SW480 (cell line): ENCODE measurements around the gene TAP2.
A peak's percentile ranks its signal among the peaks of the same experiment; 100 is the strongest.
"Not testable (repeated sequence)": the region's sequence is repeated elsewhere in the genome, so short reads cannot be mapped to it uniquely, and the experiment has no call there.

ENCODE experiments used
- DNase-seq: peaks from one replicate; pipeline ENCODE4 v3.0.0-alpha.2; 2016; ENCODE audit warnings: low spot score

TAP2 gene

DNA sequence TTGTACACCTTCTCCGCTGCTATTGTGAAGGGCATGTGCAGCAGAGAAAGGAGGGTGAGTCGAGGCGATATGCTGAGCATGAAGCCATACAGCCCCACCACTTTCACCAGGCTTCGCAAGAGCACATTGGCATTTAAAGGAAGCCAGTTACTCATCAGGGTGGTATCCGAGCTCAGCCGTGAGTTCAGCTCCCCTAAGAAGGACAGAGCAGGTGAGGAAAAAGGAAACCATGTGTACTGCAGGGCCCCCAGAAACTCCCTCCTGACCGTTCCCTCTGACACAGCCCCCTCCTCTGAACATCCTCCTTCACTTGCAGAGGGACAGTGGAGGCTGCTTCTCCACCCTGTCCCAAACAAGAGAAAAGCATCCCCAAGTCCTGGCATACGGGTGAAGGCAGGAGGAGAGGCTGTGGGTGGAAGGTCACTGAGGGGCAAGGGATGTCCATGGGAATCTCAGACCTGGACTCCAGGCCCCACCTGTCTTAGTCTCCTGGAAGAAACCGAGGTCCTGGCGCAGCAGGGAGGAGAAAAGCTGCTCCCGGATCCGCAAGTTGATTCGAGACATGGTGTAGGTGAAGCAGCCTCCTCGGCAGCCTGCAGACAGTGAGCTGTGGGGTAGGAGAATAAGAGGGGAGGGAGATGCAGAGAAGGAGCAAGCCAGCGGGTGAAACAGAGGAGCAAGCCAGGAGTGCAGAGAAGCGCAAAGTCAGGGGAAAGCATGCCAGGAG is 3.2 kb downstream of the TAP2 start:
- no peak for DNase-seq

DNA sequence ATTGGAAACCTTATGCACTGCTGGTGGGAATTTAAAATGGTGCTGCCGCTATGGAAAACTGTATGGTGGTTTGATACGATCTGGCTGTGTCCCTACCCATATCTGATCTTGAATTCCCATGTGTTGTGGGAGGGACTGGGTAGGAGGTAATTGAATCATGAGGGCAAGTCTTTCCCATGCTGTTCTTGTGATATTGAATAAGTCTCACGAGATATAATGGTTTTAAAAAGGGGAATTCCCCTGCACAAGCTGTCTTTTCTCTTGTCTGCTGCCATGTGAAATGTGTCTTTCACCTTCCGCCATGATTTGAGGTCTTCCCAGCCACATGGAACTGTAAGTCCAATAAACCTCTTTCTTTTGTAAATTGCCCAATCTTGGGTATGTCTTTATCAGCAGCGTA is 4.9 kb downstream of the TAP2 start:
- no peak for DNase-seq

DNA sequence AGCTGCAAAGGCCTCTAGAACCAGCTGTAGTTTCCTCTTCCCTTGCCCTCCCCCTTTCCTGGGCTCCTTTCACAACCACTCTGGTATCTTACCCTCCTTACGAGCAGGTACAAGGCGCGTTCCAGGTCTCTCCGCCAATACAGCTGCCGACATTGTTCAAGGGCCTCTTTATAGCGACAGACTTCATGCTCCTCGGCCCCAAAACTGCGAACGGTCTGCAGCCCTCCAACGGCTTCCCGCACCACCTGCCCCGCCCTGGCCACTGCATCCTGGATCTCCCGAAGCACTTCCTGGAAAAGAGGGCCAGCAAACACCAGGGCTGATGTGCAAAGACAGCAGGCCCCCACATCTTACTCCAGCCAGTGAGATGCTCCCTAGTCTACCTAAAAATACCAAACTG is 6.0 kb downstream of the TAP2 start:
- no peak for DNase-seq

- no peak for DNase-seq
Measured at GRCh38 chr6:32830936-32831335, 7.6 kb downstream of the TAP2 start.

- no peak for DNase-seq
Measured at GRCh38 chr6:32830017-32830416, 8.5 kb downstream of the TAP2 start.

- DNase-seq, result no peak
Measured at GRCh38 chr6:32829495-32829894, 9.0 kb downstream of the TAP2 start.

GRCh38 chr6:32827025-32827424 is 11.5 kb downstream of the TAP2 start:
- DNase-seq, result no peak

DNA sequence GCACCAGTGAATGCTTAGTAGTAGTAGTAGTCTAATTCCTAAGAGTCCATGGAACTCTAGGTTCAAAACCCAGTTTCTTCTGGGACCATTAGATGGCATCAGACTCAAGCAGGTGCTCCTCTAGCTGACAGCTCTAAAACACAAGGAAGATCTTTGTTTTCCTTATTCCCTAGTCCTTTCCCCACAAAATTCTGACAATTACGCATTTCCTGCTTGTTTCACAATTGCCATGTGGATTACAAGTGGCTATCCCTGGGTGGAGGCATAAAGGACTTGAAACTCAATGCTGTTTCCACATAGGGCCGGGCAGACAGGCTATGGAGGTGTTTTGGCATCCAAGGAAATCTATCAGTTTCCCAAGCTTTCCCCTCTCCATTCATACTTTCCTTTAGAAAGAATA is 12.6 kb downstream of the TAP2 start:
- peak; percentile 9 for DNase-seq

GRCh38 chr6:32819729-32820128 is 18.8 kb downstream of the TAP2 start:
- peak; percentile 14 for DNase-seq

- no peak for DNase-seq
Measured at GRCh38 chr6:32818867-32819266, 19.7 kb downstream of the TAP2 start.

DNA sequence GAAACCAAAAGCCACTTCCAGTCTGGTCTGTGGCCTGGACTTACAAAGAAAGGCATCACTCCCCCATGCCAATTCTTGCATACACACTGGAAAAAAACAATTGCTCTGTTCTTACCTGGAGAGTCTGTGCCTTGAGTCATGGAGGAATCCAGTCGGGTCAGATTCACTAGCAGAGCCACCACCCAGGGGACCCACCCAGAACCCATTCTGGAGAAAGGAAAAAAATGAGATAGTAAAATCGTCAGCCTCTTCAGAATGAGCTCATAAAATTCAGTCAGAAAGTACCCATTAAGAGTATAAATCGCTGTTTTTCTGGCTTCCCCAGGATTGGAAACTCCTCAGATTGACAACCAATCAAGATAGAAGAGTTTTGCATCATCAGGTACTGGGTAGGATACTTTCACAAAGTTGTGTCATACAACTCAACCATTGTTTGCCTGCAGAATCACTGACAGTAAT is 21.8 kb downstream of the TAP2 start, which contains the start of gene HLA-DOB:
Gene HLA-DOB (minus strand): TSS at position 257 of the 459 bp plus-strand sequence. CDS start 51 bp downstream, at position 206.
- DNase-seq, result peak; percentile 9

- DNase-seq, result no peak
Measured at GRCh38 chr6:32815996-32816395, 22.5 kb downstream of the TAP2 start.

GRCh38 chr6:32815115-32815514 is 23.4 kb downstream of the TAP2 start:
- no peak for DNase-seq

DNA sequence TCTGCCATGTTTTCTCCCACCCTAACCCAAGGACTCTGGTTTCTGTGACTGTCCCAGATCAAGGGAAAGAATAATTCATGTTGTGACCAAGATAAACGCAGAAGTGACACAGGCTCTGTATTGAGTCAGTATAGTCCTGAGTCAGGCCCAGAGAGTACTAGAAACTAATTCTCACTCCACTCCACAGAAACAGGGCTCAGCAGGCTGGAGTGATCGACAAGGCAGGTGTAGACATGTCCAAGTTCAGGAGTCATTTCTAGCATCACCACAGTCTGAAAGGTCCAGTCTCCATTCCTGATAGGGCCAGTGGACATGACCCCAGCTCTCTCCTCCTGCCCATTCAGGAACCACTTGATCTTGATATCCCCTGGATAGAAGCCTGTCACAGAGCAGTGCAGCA is 24.4 kb downstream of the TAP2 start:
- DNase-seq, result no peak

DNA sequence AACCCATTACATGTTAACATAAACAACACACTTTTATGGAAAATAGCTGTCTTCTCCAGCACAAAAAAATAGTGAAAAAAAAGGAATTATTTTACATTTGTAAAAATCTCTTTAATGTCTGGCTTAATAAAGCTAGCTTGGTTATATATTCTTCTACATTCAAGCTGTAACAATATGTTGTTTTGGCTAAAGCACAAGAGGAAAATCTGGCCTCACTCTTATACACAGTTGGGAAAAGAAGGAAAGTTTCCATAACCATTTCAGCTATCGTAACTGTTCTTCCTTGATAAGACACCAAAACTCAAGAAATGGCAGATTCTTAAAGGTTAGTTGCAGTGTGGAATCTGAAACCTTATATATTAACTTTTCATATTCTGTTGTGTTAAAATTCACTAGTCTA is 29.4 kb downstream of the TAP2 start:
- DNase-seq, result no peak

GRCh38 chr6:32807020-32807580 is 31.4 kb downstream of the TAP2 start:
- no peak for DNase-seq

DNA sequence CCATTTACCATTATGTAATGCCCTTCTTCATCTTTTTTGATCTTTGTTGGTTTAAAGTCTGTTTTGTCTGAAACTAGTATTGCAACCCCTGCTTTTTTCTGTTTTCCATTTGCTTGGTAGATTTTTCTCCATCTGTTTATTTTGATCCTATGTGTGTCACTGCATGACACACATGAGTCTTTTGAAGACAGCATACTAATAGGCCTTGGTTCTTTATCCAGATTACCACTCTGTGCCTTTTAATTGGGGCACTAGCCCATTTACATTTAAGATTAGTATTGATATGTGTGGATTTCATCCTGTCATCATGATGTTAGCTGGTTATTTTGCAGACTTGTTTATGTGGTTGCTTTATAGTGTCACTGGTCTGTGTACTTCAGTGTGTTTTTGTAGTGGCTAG is 33.1 kb downstream of the TAP2 start:
- not testable (repeated sequence) for DNase-seq

GRCh38 chr6:32803416-32803815 is 35.1 kb downstream of the TAP2 start:
- DNase-seq, result no peak

- DNase-seq, result no peak
Measured at GRCh38 chr6:32799740-32800139, 38.8 kb downstream of the TAP2 start.

DNA sequence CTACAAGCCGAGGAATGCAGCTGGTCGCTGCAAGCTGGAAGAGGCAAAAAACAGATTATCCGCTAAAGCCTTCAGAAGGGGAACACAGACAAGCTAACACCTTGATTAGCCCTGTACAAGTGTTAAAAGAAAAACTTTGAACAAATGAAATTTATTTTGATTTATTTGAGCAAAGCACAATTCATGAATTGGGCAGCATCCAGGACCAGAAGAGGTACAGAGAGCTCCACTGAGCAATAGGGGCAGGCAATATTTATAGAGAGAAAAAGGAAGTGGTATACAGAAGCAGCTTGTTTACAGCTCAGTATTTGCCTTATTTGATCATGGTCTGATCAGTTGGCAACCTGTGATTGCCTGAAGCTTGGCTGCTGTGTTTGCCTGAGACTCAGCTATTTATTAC is 39.4 kb downstream of the TAP2 start:
- no peak for DNase-seq

DNA sequence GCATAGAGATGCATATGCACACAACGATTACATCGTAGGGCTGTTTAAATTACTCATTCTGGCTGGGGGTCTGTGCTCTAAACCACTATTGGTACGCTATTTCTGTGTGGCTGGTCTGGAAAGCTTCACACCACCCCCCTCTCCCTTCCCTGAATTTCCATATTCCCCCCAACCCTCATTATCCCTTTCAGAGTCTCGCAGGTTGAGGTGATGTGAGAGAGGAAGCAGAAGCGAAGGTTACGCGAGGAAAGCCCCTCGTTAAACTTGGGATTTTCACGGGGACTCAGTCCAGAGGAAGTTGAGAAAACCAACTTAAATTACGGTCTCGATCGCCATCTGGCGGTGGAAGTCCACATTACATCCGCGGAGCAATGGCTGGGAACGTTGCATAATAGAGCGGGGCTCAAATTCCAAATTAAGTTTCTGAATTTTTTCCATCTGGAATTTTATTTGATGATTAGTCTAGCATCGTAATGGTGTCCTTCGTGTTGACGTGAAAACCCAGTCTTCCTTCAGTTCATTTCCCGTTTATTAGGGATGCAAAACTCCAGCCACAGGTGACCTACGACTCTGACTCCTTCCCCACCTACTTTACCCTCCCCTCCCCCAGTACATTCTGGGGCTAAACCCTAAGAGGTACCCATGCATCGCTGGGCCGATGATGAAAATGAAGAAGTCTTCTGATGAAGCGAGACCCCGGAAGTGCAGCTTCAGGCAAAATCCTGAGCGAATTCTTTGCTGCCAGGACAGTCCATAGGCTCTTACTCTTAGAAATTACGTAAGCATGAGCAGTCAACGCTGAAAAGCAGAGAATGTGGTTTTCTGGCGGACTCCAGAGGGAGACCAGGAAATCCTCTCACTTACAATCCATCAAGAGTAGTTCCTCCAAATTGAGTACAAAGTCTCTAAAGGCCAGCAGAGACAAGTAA is 41.4 kb downstream of the TAP2 start:
- no peak for DNase-seq

GRCh38 chr6:32794510-32794909 is 44.0 kb downstream of the TAP2 start:
- no peak for DNase-seq
